NCI-H2081 treated with DMSO at 0.1 percent for 48 hours (cell line): ENCODE measurements around the gene AKAP6.

Source experiments
- DNase-seq: peaks from one replicate; lab custom pipeline; 2025; lab: John Stamatoyannopoulos, UW

AKAP6 gene

DNA sequence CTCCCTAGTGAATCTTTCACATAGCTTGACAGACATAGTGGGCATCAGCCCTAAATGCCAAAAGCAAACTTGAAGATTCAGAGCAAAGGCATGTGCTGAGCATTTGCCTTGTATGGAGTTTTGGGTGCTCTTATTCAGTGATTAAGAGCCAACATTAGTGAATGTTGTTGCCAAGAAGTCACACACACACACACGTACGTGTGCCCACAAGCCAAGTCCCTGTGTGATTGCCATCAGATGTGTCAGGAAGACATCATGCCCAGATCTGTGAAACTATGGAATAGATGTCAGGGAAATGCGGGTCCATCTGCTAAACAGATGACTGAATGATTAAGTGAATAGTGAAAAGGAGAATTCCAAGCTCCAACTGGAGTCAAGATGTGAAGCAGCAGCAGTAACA, 149.0 kb downstream of the AKAP6 start:
- DNase-seq: no peak

DNA sequence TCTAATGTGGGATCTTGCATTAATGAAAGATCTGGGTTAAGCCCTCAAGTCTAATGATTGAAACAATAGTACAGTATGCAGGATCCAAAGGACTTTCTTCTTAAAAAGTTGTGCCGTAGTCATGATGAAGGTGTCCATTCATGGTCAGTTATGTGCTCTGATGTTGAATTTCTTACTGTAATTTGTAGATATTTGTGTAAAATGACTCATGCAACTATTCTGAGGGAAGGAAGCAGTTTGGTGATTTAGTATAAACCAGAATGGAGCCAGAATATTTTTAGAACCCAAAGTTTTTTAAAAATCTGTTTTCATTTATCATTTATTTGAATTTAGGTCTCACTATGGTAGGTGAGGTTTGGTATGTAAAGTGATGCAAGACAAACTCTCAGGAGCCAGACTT, 151.2 kb downstream of the AKAP6 start:
- no peak for DNase-seq

DNA sequence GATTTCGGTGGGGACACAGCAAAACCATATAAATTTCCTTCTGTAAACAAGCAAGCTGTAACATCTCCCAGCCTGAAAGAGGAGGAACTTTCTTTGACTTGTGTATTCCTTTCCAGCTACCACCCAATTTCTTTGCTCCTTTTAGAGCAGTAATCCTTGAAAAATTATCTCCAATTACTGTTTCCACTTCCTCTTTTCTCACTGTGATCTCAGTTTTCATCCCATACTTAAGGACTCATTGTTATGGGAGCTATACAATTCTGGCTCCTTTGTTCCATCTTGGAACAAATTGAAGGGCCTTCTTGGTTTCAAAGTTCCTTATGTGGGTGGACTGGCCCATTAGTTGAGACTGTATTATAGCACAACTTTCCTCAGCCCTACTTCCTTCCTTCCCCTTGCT, 152.6 kb downstream of the AKAP6 start:
- DNase-seq: no peak

DNA sequence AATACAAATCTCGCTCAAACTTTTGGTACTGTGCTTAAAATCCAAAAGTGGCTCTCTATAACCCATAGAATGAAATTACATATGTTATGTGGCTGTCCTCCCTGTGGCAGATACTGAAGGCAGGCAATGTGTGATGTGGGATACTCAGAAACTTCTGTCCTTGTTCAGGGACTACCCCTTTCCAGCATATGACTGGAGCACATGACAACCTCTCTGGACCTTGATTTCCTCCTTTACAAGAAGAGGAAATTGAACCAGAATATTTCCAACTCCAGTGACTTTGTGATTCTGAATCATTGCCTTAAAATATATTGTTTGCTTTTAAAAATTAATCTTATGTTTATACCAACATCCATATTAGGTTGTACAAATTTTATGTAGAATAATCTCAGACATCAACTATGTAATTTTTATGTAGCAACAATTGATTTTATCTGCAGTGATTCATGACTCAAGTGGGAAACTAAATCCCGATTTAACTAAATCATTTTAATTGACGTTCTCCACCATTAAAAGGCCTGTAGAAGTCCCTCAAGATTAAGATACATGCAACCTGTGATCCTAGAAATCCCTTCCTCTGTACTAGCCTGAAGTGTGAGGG, 162.4 kb downstream of the AKAP6 start:
- DNase-seq: no peak

DNA sequence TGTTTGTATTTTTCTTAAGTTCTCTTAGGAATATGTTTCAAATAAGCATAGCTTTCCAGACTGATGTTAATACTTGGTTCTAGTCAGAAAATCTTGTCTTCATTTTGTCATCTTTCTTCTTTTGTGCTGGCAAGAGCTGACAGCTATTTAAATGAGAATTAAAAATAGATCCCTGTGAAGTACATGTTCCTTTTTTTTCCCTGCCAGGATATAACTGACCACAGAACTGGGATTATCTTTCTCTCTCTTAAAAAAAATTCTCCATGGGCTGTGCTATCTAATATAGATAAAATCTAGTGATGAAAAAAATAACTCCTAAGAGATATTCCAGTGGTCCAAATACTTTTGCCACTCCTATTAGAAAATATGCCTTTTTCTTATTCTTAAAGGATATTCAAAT, 163.4 kb downstream of the AKAP6 start:
- DNase-seq: no peak

DNA sequence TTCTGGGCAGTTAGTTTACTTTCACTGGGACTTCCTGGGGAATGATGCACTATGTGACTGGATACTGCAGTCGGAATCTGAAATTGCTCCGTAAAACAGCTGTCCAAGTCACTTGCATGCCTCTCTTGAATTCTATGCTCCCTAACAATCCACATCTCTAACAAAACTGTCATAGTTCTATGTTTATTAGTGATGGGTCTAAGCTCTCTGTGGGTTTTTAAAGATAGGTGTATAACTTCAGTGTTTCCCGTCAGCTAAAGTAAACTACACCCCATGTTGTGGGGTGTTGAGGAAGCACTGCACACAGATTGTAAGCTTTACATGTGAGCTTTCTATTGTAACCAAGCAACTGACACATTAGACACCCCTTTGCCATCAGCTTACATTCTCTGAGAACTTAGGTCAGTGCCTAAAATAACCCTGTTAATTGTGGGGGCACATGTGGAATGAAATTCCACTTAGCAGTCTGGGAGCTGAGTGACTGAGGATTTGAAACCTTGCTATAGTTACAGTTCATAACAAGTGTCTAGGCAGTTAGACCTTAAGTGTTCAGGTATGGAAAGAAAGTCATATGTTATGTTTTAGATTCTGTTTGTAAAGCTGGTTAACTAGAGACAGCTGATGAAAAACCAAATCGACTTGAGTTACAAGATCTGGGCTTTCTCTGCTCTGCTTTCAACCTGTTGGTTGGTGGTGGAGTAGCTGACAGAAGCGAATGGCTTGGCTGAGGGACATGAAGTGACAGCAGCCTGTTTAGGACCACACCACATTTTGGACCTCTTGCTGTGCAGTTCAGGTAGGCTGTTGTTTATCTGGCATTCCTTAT, 165.7 kb downstream of the AKAP6 start:
- no peak for DNase-seq

DNA sequence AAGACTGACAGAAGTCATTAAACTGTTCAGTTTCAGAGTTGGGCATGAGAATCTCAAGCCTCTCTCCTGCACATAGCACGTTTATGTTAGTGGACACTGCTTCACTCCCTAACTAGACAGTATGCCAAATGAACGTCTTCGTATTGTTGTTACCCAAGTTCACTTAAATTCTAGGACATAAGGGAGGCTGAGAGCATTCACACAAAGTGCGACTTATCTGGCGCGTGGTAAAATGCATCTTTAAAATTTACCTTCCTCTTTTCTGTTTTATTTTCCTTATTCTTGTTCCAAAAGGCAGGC, 166.3 kb downstream of the AKAP6 start:
- no peak for DNase-seq

DNA sequence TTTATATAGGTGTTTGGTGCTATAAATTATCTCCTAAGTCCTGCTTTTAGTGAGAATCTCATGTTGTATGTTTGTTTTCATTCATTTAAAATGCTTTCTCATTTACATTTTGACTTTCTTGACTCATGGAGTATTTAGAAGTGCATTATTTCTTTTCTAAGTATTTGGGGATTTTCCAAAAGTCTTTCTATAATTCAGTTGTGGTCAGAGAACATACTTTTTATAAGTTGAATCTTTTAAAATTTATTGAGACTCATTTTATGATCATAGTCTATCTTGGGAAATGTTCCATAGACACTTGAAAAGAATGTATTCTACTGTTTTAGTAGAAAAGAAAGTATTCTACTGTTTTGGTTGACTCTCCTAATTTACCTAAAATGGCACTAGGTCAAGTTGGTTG, 168.2 kb downstream of the AKAP6 start:
- no peak for DNase-seq

DNA sequence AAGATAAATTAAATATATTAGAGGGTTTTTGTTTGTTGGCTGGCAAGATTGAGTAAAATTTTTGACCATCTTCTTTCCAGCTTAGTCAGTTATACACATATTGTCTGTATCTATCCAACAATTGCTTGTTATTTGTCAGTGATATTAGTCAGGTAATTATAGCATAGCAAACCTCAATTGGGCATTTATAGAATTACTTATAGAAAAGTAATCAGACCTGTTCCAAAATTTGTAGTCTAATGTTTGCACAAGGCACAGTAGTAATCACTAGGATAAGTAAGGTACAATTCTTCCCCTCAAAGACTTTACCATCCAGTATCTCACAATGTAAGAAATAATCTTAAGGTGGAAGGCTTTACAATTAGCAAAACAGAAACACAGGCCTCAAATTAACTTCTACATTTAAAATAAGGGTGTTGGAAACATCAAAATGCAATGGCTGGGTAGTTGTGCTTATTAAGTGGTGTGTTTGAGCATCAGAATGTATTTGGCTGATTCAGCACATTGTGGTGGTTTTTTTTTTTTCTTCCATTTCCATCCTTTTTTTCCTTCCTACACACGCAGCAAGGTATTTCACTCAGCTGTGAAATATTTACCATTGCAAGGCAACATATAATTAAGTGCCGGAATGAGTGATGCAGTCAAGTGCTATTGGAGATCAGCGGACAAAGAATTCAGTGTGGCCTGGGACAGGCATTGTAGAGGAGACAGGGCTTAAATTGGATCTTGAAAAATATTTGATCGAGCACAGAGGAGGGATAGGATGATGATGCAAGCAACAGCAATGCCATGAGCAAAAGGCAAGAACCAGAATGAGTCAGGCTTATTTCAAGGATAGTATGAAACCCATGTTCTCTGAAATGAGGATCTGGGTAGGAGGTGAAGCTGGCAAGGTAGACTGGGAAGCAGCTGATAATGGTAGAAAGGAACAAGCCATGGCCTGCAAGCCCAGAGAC, 178.2 kb downstream of the AKAP6 start:
- no peak for DNase-seq

DNA sequence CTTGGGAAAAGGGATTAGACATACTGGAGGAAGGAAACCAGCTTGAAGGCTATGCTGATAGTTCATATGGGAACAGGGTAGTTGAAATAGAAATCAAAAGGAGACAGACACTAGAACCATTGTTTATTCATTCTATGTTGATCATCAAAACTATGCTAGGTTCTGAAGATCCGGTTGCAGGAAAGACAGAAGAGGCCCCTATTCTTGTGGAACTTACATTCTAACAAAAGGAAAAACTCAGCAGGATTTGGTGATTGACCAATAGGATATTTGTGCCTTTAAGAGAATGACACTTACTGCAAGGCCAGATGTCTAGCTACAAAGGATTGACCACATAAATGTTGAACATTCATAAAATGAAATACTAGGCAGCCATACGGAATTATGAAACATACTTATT, 179.2 kb downstream of the AKAP6 start:
- no peak for DNase-seq

DNA sequence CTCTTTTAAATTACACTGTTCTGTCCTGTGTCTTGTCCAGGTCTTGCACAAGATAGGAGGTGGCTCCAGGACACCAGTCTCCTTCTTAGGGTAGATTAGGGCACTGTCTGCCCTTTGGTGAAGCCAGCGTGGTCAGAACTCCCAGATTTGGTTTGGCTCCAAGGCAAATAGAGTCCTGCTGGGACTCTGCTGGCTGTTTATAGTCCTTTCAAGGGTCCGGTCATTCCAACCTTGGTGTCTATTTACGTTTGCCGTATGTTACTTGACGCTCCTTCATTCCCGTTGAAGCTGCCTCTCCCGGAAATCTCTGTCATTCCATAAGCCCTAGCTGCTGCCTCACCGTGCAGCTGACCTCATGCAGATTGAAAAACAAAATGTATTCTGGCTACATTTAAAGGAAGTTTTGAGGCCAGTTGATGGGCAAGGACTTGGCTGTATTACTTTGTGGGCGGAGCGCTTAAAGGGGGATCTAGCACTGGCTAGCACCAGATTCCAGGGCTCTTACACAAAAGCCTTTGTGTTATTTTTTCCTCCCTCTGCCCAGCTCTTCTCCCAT, 180.6 kb downstream of the AKAP6 start:
- DNase-seq: no peak

DNA sequence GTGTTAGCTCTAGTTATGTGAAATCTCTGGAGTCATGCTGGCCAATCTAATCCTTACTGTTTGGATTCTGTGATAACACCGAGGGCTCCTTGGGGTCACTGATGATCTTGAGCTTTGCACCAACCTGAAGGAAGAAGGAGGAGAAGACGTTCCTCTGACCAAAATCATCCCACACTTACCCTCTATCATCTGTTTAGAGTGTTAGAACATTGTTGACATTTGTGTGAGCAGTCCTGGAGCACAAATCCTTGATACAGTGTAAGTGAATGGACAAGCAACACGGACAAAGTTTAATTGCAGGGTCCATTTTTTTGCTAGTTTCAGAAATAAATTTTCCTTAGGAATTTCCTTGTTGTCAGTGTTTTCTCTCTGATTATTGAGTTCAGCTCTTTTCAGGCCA, 181.7 kb downstream of the AKAP6 start:
- DNase-seq: no peak

DNA sequence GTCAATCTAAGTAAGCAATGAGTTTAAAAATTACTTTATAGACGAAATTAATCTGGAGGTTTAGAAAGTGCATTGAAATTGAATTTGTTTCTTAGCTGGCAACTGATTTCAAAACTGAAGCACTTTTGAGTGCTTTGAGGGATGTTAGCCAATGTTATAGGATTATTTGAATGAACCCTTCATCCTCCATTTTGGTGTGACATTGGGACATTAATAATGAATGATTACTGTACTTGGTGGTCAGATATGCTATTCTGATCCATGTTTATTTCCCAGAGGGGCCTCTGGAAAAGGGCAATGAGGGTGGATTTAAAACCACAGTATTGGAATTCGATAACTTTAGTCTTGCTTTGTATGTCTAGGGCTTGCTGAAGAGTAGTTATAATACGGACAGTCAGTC, 183.2 kb downstream of the AKAP6 start:
- DNase-seq: no peak

DNA sequence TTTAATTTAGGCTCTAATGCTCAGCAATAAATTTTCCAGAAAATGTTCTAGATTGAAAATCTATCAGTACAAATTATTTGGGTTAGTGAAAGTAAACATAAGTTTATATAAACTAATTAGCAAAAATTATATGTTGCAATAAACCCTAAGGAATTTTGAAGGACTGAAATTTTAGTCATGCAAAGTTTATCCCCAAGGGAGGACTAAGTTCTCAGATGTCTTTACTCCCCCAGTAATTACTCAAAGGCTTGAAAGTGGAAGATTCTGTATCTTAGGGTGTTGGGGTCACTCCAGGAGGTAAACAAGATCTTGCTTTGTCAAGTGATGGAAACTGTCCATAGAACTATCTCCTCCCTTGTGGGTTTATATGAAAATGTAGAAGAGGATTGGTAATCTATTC, 183.7 kb downstream of the AKAP6 start:
- DNase-seq: no peak

DNA sequence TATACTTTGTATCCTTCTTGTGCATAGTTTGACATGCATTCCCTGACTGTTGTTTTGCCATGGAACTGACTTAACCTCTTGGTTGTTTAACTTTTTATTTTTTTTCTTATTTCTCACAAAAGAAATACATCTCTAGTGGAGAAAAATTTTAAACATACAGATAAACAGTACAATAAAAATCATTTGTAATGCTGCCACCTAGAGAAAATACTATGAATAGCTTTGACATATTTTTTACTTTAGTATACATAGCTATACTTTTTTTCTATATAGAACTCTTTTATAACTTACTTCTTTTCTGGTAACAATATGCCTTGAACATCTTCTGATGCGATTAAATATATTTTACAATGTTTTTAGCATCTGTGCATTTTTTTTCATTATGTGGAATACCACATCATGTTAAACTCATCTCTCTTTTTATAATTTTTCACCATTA, 184.5 kb downstream of the AKAP6 start:
- DNase-seq: no peak

DNA sequence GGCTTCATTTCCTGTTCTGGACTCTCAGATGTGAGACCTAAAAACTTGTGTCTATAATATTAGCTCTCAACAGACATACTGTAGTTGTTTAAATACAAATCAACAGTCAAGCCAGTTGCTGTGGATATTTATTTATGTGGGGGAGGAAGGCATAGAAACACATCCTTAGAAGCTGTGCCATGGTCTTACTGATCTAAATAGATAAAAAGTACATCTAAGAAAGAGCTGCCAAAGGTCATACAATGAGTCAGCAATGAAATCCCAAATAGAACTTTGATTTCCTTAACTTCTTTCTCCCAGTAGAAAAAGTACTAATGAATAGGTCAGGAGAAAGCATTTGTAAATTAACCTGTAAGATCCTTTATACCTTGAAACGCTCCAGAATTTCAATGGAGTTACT, 185.1 kb downstream of the AKAP6 start:
- DNase-seq: no peak

DNA sequence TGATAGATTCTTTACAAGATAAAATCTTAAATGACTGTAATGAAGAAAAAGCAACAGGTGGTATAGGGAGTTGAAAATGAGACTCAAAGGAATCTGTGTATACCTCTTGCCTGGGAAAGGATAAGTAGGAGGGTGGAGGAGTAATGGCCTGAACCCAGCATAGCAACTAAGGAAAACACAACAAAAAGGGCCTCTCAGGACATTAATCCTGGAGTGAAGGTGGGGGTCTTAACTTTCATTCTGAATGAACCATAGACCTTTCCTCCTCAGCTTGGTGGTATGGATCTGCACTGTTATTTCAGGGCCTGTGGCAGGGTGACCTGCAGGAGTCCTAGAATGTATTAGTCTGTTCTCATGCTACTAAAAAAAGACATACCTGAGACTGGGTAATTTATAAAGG, 185.6 kb downstream of the AKAP6 start:
- no peak for DNase-seq

DNA sequence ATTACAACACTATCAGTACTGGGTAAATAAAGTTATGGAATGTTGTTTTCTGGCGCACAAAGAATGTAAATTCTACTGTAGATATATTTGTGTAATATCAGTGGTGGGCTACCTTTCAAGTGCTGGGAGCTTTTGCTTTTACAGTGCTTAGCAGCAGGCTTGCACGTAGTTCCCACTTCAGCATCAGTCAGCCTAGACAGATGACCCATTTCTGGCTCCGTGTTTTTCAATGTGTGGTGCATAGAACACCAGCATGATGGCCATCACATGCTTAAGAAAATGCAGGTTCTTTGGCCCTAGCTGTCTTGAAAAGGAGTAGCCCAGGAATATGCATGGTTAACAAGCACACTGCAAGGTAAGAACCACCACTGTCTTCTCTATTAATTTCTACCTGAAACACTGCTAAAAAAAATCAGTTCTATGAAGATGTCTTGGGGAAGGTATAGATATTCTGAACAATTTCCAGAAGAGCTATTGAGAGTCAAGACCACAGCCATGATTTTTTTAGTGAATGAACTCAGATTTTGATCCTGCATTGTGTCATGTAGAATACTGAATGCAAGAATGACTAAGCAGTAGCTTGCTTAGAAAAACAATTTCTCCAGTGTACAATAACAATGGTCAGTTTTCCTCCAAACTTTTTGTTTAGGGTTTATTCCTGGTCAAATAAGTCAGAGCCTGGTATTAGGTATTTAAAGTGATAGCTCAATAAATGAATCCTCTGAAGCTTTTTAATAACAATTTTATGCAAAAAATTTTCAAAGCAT, 195.7 kb downstream of the AKAP6 start:
- DNase-seq: no peak

DNA sequence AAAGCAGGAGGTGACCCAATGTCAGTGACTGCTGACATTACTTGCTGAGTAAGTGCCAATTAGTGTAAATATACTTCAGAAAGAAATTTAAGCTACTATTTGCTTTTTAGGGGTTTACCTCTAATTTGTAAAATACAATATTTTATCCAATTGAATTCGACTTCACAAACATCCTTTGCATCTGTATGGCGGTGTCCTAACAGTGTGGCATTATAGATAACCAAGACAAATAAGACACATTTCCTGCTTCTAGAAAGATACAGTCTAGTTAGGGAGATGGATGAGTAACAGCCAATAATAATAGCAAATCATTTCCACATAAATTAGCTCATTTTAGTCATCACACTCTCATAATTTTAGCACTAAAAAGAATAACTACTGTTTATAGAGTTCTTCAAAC, 196.5 kb downstream of the AKAP6 start:
- no peak for DNase-seq

DNA sequence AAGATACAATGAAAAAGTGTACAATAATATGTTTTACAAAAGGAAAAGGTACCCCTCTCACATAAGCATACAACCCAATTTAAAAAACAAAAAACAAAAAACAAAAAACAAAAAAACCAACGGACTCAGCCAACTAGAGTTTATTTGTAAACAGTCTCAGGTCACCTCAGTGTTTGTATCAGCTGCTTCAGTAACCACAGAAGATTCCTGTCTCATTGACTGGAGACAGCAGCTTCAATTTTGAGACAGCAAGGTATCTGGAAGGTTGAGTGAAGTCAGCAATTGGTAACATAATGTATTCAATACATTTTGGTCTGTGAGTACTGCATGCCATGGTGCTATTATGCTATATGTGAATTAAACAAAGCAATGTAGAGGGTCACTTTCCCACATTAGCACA, 201.7 kb downstream of the AKAP6 start:
- DNase-seq: no peak

DNA sequence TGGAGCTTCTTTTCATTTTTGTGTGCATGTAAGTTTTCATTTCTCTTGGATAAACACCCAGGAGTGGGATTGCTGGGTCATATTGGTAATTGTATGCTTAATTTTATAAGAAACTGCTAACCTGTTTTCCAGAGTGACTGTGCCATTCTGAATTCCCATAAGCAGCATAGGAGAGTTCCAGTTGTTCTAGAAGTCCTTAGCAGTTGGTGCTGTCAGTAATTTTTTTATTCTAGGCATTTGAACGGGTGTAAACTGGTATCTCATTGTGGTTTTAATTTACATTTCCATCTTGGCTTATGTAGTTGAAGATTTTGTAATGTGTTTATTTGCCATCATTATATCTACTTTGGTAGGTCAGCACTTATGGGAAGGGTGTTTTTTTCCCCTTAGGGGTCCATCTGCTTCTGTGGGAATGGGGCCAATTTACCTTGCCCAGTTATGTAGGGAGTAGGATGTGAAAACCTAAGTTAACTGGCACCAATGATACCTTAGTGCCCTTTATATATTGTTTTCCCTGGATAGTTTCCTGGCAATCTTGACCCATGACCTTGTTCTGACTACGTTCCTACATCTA, 202.9 kb downstream of the AKAP6 start:
- DNase-seq: no peak

DNA sequence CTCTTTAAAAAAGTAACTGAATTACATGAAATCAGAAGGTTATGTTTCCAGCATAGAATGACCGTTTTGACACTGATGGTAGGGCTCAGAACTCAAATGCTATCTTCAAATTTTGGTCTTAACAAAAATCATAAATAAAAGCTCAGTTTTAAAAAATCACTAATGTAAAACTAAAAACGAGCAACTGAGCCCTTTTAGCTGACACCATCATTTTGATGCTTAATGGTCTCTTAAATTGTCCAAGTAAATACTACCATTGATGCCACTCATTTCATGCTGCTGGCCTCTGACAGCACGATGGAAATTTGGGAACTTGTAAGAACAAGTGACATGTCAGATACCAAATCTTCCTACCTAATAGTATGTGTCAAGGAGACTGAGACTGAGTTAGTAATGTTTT, 205.0 kb downstream of the AKAP6 start:
- no peak for DNase-seq
